ENCODE measurements around the gene NANOGP8. TPM values are rescaled to one million over a fixed set of nuclear protein-coding genes. Genes with fewer than 3 reads are reported as not detected.

Gene NANOGP8
- total RNA-seq, 4 donors from 2014 or later = 2.8 TPM; not detected in 3

GRCh38 chr15:35117543-35118265 lies 32.6 kb upstream of the NANOGP8 start:
- H3K4me3 ChIP-seq = no peak overlapping the region
- TF ChIP-seq POLR2A (IDR thresholded peaks at IDR 0.05) (no peak), CTCF (IDR thresholded peaks at IDR 0.05) (no peak)
- no peaks in the 10 kb centered on the region for H3K27me3 ChIP-seq
- no peaks in the 10 kb centered on the region for H3K4me1 ChIP-seq
- H3K9me3 ChIP-seq = no peaks in the 10 kb centered on the region
- no peak overlapping the region for H3K27ac ChIP-seq
- no peak for DNase-seq
- no peaks in the 10 kb centered on the region for H3K36me3 ChIP-seq
- intact Hi-C loops (cut with DNase I; ENCODE audit: low total_unique reads) = no loop called here

- Histone ChIP-seq H3K27ac (peak overlapping the region in 1 of 2 donors; percentile 21), H3K4me3 (no peak overlapping the region), H3K4me1 (no peaks in the 10 kb centered on the region), H3K36me3 (no peaks in the 10 kb centered on the region), H3K27me3 (no peaks in the 10 kb centered on the region), H3K9me3 (no peaks in the 10 kb centered on the region)
- TF ChIP-seq CTCF (IDR thresholded peaks at IDR 0.05) = no peak
- intact Hi-C loops (cut with DNase I; ENCODE audit: low total_unique reads) = no loop called here
- no peak for DNase-seq
Observed at GRCh38 chr15:35115155-35115725, 30.1 kb upstream of the NANOGP8 start.

- Histone ChIP-seq H3K27me3 (no peaks in the 10 kb centered on the region), H3K9me3 (no peaks in the 10 kb centered on the region), H3K4me3 (no peak overlapping the region), H3K4me1 (no peaks in the 10 kb centered on the region), H3K36me3 (no peaks in the 10 kb centered on the region), H3K27ac (no peak overlapping the region)
- no peak for DNase-seq
- intact Hi-C loops (cut with DNase I; ENCODE audit: low total_unique reads) = no loop called here
- TF ChIP-seq CTCF (IDR thresholded peaks at IDR 0.05) (no peak), POLR2A (IDR thresholded peaks at IDR 0.05) (no peak)
Observed at GRCh38 chr15:35112346-35112745, 27.3 kb upstream of the NANOGP8 start.

GRCh38 chr15:35111861-35112260 lies 26.8 kb upstream of the NANOGP8 start:
- Histone ChIP-seq H3K9me3 (no peaks in the 10 kb centered on the region), H3K4me3 (no peak overlapping the region), H3K4me1 (no peaks in the 10 kb centered on the region), H3K27me3 (no peaks in the 10 kb centered on the region), H3K27ac (no peak overlapping the region), H3K36me3 (no peaks in the 10 kb centered on the region)
- no peak for DNase-seq
- intact Hi-C loops (cut with DNase I; ENCODE audit: low total_unique reads) = no loop called here
- TF ChIP-seq POLR2A (IDR thresholded peaks at IDR 0.05) (no peak), CTCF (IDR thresholded peaks at IDR 0.05) (no peak)

- Histone ChIP-seq H3K4me1 (no peaks in the 10 kb centered on the region), H3K36me3 (no peaks in the 10 kb centered on the region), H3K27me3 (no peaks in the 10 kb centered on the region), H3K9me3 (no peaks in the 10 kb centered on the region), H3K27ac (no peak overlapping the region), H3K4me3 (no peak overlapping the region)
- intact Hi-C loops (cut with DNase I; ENCODE audit: low total_unique reads) = no loop called here
- DNase-seq = no peak
- TF ChIP-seq POLR2A (IDR thresholded peaks at IDR 0.05) (no peak), CTCF (IDR thresholded peaks at IDR 0.05) (no peak)
Observed at GRCh38 chr15:35108453-35108852, 23.4 kb upstream of the NANOGP8 start.
